ENCODE results near the gene MRM2.

DNA sequence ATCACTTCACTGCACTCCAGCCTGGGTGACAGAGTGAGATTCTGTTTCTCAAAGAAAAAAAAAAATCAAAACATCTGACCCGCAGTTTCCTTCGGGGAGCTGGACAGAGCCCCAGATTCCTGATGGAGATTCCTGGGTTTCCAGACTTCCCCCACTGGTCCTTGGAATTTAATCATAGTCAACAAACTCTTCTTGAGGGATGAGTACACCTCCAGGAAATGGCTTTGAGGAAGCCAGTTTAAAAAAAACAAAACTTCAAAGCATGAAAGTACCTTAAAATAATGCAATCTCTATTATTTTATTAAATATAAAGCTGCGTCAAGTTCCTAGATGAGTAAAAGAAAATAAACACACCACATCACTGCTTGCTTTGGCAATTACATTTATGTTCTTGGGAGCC lies 8.1 kb downstream of the MRM2 start:
- TF ChIP-seq GTF2I (CRISPR knock-in tag; conservative IDR thresholded peaks at IDR 0.05): no peak
- TF ChIP-seq, protein P1, sequence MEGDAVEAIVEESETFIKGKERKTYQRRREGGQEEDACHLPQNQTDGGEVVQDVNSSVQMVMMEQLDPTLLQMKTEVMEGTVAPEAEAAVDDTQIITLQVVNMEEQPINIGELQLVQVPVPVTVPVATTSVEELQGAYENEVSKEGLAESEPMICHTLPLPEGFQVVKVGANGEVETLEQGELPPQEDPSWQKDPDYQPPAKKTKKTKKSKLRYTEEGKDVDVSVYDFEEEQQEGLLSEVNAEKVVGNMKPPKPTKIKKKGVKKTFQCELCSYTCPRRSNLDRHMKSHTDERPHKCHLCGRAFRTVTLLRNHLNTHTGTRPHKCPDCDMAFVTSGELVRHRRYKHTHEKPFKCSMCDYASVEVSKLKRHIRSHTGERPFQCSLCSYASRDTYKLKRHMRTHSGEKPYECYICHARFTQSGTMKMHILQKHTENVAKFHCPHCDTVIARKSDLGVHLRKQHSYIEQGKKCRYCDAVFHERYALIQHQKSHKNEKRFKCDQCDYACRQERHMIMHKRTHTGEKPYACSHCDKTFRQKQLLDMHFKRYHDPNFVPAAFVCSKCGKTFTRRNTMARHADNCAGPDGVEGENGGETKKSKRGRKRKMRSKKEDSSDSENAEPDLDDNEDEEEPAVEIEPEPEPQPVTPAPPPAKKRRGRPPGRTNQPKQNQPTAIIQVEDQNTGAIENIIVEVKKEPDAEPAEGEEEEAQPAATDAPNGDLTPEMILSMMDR (IDR thresholded peaks at IDR 0.05): no peak
- no peak for TF ChIP-seq E2F5 (CRISPR knock-in tag; IDR thresholded peaks at IDR 0.05)
- TF ChIP-seq IRF1 (CRISPR knock-in tag; IDR thresholded peaks at IDR 0.05): no peak
- TF ChIP-seq, protein P2, sequence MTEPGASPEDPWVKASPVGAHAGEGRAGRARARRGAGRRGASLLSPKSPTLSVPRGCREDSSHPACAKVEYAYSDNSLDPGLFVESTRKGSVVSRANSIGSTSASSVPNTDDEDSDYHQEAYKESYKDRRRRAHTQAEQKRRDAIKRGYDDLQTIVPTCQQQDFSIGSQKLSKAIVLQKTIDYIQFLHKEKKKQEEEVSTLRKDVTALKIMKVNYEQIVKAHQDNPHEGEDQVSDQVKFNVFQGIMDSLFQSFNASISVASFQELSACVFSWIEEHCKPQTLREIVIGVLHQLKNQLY (CRISPR knock-in tag; IDR thresholded peaks at IDR 0.05): no peak
- TF ChIP-seq, protein P3, sequence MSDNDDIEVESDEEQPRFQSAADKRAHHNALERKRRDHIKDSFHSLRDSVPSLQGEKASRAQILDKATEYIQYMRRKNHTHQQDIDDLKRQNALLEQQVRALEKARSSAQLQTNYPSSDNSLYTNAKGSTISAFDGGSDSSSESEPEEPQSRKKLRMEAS (CRISPR knock-in tag; IDR thresholded peaks at IDR 0.05): no peak
- TF ChIP-seq KAT7 (CRISPR knock-in tag; IDR thresholded peaks at IDR 0.05; ENCODE audit: borderline replicate concordance): no peak
- no peak for TF ChIP-seq RELA (CRISPR knock-in tag; IDR thresholded peaks at IDR 0.05; ENCODE audit: borderline replicate concordance)
- TF ChIP-seq JUN (CRISPR knock-in tag; IDR thresholded peaks at IDR 0.05): no peak
- TF ChIP-seq, protein P4, sequence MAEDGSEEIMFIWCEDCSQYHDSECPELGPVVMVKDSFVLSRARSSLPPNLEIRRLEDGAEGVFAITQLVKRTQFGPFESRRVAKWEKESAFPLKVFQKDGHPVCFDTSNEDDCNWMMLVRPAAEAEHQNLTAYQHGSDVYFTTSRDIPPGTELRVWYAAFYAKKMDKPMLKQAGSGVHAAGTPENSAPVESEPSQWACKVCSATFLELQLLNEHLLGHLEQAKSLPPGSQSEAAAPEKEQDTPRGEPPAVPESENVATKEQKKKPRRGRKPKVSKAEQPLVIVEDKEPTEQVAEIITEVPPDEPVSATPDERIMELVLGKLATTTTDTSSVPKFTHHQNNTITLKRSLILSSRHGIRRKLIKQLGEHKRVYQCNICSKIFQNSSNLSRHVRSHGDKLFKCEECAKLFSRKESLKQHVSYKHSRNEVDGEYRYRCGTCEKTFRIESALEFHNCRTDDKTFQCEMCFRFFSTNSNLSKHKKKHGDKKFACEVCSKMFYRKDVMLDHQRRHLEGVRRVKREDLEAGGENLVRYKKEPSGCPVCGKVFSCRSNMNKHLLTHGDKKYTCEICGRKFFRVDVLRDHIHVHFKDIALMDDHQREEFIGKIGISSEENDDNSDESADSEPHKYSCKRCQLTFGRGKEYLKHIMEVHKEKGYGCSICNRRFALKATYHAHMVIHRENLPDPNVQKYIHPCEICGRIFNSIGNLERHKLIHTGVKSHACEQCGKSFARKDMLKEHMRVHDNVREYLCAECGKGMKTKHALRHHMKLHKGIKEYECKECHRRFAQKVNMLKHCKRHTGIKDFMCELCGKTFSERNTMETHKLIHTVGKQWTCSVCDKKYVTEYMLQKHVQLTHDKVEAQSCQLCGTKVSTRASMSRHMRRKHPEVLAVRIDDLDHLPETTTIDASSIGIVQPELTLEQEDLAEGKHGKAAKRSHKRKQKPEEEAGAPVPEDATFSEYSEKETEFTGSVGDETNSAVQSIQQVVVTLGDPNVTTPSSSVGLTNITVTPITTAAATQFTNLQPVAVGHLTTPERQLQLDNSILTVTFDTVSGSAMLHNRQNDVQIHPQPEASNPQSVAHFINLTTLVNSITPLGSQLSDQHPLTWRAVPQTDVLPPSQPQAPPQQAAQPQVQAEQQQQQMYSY (CRISPR knock-in tag; IDR thresholded peaks at IDR 0.05): no peak
- TF ChIP-seq SMAD3 (CRISPR knock-in tag; IDR thresholded peaks at IDR 0.05; ENCODE audit: borderline replicate concordance): no peak
- no peak for TF ChIP-seq ATF6 (CRISPR knock-in tag; IDR thresholded peaks at IDR 0.05)
- TF ChIP-seq, protein P5, sequence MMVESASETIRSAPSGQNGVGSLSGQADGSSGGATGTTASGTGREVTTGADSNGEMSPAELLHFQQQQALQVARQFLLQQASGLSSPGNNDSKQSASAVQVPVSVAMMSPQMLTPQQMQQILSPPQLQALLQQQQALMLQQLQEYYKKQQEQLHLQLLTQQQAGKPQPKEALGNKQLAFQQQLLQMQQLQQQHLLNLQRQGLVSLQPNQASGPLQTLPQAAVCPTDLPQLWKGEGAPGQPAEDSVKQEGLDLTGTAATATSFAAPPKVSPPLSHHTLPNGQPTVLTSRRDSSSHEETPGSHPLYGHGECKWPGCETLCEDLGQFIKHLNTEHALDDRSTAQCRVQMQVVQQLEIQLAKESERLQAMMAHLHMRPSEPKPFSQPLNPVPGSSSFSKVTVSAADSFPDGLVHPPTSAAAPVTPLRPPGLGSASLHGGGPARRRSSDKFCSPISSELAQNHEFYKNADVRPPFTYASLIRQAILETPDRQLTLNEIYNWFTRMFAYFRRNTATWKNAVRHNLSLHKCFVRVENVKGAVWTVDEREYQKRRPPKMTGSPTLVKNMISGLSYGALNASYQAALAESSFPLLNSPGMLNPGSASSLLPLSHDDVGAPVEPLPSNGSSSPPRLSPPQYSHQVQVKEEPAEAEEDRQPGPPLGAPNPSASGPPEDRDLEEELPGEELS (CRISPR knock-in tag; IDR thresholded peaks at IDR 0.05): no peak
- TF ChIP-seq, protein P6, sequence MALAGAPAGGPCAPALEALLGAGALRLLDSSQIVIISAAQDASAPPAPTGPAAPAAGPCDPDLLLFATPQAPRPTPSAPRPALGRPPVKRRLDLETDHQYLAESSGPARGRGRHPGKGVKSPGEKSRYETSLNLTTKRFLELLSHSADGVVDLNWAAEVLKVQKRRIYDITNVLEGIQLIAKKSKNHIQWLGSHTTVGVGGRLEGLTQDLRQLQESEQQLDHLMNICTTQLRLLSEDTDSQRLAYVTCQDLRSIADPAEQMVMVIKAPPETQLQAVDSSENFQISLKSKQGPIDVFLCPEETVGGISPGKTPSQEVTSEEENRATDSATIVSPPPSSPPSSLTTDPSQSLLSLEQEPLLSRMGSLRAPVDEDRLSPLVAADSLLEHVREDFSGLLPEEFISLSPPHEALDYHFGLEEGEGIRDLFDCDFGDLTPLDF (CRISPR knock-in tag; IDR thresholded peaks at IDR 0.05): no peak

Measured in WTC11 (cell line).